ENCODE measurements around the gene PHEX. TPM values are rescaled to one million over a fixed set of nuclear protein-coding genes. Genes with fewer than 3 reads are reported as not detected.

PHEX gene
- total and polyA plus RNA-seq, 4 experiments from 2014 or later = 0.25 to 0.98 (median 0.37) TPM

Other genes with a start within 250 kb of the PHEX start
- gene MBTPS2, start 192.7 kb upstream of the PHEX start, total RNA-seq = 1 to 10 TPM; 6.5 to 6.9 TPM
- gene MBTPS2, start 192.7 kb upstream of the PHEX start, polyA plus RNA-seq = 1 to 10 TPM; 6.5 to 8.0 TPM
- gene YY2, start 176.3 kb upstream of the PHEX start, total RNA-seq = 1 to 10 TPM; 1.3 to 1.5 TPM
- gene YY2, start 176.3 kb upstream of the PHEX start, polyA plus RNA-seq = 1 to 10 TPM in 1 of 2 donors, under 1 TPM in 1; 0.71 to 1.5 TPM
- gene SMS, start 91.6 kb upstream of the PHEX start, total RNA-seq = 10 to 100 TPM; 28.0 to 29.7 TPM
- 10 to 100 TPM; 49.9 to 74.7 TPM for gene SMS, start 91.6 kb upstream of the PHEX start, polyA plus RNA-seq
- gene CBLL2, start 240.6 kb downstream of the PHEX start, total RNA-seq = not detected
- not detected for gene CBLL2, start 240.6 kb downstream of the PHEX start, polyA plus RNA-seq

All from CD4-positive, alpha-beta memory T cell (primary cell).